Left lobe of liver (tissue), 2 donors: Measurements from ENCODE around the gene CSGALNACT2. TPM values are rescaled to one million over a fixed set of nuclear protein-coding genes. Genes with fewer than 3 reads are reported as not detected.
A peak's percentile ranks its signal among the peaks of the same experiment; 100 is the strongest.
"Not testable (repeated sequence)": the region's sequence is repeated elsewhere in the genome, so short reads cannot be mapped to it uniquely, and the experiment has no call there.

ENCODE experiments used
- ATAC-seq: fragments of 200-7000 bp; cut with Tn5 transposase; one replicate; pipeline ENCODE4 v1.9.1; 2020; ENCODE audit warnings: mild to moderate bottlenecking, moderate library complexity
- DNase-seq: peaks from one replicate; pipeline ENCODE4 v3.0.0-alpha.2; 2020; ENCODE audit warnings: low spot score
- total RNA-seq: library from RNA; stranded (reverse); gene quantifications from one replicate; pipeline ENCODE4 v1.2.1, GENCODE V29; 2021
- donor health status: DM: no; HTN: no; CAD: no; lungs with moderate emphysema.
- donor health status: DM: no; HTN: yes; CAD: no.

The CSGALNACT2 gene, protein sequence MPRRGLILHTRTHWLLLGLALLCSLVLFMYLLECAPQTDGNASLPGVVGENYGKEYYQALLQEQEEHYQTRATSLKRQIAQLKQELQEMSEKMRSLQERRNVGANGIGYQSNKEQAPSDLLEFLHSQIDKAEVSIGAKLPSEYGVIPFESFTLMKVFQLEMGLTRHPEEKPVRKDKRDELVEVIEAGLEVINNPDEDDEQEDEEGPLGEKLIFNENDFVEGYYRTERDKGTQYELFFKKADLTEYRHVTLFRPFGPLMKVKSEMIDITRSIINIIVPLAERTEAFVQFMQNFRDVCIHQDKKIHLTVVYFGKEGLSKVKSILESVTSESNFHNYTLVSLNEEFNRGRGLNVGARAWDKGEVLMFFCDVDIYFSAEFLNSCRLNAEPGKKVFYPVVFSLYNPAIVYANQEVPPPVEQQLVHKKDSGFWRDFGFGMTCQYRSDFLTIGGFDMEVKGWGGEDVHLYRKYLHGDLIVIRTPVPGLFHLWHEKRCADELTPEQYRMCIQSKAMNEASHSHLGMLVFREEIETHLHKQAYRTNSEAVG
- total RNA-seq = 5.5 TPM

DNA sequence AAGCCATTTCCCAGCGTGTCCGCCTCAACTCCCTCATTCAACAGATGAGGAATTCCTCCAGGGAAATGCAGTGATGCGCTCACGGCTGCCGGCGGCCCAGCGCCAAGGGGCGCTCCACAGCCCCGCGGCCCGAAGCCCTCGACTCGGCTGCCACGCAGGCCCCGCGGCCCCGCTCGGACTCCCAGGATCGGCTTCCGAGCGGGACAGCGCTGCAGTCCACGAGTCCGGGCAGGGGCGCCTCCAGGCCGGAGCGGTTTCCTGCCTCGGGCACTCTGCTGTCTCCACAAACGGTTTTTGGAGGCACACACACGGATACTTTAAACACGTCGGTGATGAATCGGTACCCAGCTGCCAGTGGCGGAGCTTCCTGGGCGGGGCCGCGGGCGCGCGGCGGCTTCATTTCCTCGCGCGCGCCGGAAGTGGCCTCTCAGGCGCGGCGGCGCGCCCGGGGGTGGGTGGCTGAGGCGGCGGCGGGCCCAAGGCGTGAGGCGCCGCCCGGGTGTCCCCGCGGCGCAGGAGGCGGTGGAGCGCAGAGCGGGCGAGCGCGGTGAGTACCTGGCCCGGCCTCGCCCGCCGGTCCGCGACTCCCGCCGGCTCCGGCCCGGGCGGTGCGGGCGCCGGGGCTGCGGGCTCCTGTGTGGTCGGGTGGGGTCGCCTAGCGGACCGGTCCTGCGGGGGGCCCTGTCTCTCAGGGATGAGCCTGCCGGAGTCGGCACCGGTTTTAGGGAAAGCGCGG, at the start of gene CSGALNACT2:
CSGALNACT2 (plus strand) TSS at position 425 of the 736 bp plus-strand sequence. CDS start 16,705 bp downstream, outside the sequence.
- DNase-seq (peak; percentile 87), ATAC-seq (peak; percentile 97)

DNA sequence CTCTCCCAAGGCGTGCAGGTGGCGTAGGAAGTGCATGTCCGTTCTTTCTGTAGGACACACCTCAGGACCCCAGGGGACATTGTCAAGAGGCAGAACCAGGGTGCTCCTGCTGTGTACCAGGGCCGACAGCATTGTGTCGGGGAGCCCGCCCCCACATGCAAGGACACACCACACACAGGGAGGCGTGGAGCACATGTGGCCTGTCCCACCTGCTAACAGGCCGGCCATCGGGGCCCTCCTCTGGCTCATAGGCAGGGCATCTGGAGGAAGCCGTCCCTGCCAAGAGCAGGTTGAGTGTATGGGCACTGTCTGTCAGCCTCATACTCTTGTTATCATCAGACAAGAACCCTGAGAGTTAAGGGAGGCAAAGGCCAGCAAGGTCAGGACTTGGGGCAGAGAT, 48.7 kb upstream of the CSGALNACT2 start:
- DNase-seq (no peak), ATAC-seq (no peak)

DNA sequence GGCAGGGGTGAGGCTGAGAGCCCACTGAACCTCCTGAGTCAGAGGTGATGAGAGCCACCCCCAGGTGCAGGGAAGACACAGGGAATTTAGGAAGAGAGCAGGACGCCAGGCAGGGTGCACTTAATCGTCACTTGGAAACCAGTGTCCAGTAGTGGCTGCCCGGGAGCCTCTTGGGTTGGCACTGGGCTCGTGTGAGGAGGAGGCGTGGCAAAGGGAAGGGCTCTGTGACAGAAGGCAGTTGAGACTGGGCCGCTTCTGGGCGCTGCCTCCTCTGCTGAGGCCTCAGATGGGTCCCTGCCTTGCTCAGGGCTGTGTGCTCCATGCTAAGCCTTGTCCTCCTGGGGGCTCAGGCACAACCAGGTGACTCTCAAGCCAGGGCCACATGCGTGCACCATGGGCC, 48.1 kb upstream of the CSGALNACT2 start:
- ATAC-seq = no peak

DNA sequence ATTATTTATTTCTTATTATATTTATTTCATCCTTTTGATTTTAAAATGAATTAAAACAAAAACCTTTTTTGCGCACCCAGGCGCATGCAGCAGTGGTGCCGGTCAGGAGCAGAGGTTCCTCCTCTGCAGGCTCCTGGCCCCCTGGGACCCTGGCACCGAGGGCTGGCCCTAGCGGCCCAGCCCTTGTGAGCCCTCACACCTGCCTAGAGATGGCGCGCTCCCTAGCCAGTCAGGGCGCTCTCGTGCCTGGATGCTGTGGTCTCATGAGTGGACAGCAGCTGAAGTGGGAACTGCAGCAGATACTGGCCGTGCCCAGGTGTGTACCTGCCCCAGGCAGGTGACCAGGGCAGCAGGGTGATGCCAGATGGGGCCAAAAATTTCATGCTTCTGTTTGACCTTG, 47.6 kb upstream of the CSGALNACT2 start:
- DNase-seq (no peak), ATAC-seq (no peak)

More for the DNA sequence above, 48.1 kb upstream of the CSGALNACT2 start:
- no peak for DNase-seq

DNA sequence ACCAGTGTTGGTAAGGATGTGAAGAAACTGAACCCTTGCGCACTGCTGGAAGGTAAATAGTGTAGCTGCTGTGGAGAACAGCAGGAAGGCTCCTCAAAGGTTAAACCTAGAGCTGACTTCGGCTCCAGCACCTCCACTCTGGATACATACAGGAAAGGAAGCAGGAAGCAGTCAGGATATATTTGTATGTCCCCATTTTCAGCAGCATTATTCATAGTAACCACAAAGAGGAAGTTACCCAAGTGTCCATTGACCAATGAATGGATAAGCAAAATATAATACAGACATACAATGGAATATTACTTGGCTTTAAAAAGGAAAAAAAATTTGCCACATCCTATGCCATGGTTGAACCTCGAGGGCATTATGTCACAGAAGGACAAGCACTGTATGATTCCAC, 46.4 kb upstream of the CSGALNACT2 start:
- ATAC-seq (no peak), DNase-seq (no peak)

DNA sequence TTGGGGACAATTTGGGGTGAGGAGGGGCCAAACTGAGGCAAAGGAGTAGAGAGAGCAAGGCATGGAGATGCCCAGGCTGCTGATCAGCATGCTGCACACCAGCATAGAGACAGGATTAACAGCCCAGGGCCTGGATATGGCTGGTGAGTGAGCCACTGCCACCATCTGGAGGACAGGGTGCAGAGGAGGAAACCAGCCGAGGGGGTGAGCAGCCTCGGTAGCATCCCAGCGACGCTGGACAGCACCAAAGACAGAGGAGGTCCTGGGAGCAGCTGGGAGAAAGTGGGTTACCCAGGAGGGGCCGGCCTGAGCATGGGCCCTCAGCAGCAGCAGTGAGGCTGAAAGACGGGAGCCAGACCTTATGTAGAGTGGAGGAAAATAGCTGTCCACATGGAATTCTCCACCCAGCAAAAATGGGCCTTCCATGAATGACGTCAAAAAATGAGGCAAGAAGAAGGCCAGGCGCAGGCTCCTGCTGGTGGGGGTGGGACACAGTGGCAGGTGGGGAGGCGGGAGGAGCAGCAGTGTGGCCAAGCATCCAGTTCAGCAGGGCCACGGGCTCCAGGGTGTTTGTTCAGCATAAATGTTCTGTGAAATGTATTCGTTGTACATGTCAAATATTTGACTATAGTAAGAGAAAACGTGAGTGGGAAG, 44.7 kb upstream of the CSGALNACT2 start:
- DNase-seq (no peak), ATAC-seq (peak; percentile 73)

DNA sequence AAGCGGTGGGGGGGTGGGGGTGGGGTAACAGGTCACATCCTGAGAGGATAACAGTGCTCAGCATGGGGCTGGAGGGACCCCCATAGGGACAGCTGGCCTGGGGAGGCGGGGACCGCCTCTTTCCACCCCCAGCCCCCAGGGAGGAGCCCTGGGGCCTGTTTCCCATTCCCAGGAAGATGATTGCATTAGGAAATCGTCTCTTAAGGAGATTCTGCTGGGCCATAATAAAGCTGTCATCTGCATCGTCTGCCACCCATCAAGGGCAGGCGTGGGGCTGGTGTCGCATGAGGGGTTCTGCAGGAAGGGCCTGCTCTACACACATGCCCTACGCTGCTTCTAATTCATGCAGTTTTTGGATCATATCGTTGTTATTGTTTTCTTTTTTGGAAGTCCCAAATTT, 44.2 kb upstream of the CSGALNACT2 start:
- no peak for DNase-seq
- no peak for ATAC-seq

DNA sequence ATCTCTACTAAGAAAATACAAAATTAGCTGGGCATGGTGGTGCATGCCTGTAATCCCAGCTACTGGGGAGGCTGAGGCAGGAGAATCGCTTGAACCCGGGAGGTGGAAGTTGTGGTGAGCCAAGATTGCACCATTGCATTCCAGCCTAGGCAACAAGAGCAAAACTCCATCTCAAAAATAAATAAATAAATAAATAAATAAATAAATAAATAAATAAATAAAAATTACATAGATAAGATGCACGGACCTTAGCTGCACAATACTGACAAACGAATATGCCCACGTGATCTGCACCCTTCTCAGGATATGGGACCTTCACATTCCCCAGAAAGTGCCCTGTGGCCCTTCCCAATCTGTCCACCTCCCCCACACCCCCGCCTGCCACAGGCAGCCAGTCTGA, 38.9 kb upstream of the CSGALNACT2 start:
- DNase-seq, ATAC-seq: not testable (repeated sequence)

DNA sequence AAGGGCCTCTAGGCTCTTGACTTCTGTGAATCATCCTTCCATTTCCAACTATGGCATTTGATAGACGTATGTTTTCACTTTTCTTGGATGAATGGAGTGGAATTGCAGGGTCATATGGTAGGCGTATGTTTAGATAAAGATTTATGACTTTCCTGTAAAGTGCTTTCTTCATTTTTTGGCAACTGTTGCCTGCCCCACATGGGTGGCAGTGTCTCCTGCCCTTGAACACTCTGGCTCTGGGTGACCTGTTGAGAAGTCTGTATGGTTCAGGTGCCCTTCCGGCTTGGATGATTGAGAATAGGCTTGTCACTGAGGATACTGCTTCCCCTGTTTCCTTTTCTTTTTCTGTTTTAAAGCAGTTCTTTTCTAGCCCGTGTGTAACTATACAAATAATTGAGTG, 38.3 kb upstream of the CSGALNACT2 start:
- DNase-seq (no peak), ATAC-seq (no peak)

DNA sequence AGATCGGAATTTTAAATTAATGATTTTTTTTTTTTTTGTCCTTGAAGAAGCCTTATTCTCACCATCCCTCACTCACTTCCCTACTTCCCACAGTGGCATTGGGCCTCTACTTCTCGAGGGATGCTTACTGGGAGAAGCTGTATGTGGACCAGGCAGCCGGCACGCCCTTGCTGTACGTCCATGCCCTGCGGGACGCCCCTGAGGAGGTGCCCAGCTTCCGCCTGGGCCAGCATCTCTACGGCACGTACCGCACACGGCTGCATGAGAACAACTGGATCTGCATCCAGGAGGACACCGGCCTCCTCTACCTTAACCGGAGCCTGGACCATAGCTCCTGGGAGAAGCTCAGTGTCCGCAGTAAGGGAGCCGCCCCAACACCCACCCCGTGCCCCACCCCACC, 37.9 kb upstream of the CSGALNACT2 start:
- ATAC-seq (no peak), DNase-seq (no peak)

DNA sequence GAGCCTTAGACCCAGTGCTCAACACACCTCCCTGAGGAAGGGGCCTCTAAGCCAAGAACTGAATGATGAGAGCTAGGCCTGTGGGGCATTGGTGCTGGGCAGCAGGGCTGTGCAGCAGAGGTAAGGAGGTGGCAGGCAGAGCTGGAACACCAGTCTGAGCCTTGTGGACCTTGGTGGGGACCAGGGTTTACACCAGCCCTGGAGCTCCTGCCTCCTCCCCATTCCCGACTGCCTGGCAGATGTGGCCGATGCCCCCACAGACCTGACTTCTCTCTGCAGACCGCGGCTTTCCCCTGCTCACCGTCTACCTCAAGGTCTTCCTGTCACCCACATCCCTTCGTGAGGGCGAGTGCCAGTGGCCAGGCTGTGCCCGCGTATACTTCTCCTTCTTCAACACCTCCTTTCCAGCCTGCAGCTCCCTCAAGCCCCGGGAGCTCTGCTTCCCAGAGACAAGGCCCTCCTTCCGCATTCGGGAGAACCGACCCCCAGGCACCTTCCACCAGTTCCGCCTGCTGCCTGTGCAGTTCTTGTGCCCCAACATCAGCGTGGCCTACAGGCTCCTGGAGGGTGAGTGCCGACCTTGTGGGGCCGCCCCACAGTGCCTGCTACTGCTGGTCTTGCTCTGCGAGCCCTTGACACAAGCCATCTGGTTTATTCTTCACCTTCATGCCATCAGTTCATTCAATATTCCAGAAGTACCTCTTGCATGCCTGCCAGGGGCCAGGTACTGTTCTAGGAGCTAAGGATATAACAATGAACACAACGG, 36.0 kb upstream of the CSGALNACT2 start:
- ATAC-seq (no peak), DNase-seq (no peak)

DNA sequence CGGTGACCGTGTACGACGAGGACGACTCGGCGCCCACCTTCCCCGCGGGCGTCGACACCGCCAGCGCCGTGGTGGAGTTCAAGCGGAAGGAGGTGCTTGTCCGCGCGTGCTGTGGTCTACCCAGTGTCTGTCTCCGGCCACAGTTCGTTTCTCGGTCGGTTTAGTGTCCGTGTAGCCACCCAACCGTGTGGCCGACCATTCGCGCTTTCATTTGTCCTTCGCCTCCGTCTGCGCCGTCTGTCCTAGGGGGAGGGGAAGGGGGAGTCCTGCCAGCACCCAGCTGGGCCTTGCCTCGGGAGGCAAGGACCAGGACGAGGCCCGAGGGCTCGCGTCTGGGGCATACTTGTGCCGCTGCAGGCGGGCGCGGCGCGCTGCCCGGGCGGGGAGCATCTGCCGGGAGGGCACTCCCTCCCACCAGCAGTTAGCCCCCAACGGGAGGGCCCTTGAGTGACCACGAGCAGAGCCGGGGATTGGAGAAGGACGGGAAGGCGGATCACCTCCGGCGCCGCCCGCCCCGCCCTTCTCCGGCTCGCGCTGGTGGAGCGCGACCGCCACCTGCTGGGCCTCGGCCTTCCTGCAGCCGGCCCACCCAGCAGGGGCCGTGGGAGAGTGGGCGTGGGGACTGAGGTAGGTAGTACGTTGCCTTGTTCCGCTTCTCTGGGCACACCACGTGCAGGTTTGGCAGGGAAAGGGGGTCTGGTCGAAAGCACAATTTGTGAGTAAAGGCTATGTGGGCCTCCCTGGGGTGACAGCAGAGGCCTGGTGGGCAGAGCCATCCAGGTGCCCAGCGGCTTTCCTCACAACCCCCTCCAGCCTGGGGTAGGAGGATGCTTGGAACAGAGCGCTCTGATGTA, 32.9 kb upstream of the CSGALNACT2 start:
- peak; percentile 98 for ATAC-seq
- peak; percentile 73 for DNase-seq

DNA sequence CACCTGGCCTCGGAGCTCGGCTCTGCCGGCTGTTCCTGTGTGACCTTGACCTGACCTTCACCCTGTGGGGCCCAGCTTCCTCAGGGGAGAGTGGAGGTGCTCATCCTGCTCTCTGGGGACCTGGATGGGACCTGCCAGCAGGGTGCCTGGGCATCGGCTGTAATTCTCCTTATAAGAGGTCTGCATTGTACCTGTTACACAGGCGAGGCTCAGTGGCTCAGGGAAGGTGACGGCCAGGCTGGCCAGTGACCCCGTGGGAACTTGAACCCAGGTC, 32.4 kb upstream of the CSGALNACT2 start:
- no peak for ATAC-seq
- no peak for DNase-seq

DNA sequence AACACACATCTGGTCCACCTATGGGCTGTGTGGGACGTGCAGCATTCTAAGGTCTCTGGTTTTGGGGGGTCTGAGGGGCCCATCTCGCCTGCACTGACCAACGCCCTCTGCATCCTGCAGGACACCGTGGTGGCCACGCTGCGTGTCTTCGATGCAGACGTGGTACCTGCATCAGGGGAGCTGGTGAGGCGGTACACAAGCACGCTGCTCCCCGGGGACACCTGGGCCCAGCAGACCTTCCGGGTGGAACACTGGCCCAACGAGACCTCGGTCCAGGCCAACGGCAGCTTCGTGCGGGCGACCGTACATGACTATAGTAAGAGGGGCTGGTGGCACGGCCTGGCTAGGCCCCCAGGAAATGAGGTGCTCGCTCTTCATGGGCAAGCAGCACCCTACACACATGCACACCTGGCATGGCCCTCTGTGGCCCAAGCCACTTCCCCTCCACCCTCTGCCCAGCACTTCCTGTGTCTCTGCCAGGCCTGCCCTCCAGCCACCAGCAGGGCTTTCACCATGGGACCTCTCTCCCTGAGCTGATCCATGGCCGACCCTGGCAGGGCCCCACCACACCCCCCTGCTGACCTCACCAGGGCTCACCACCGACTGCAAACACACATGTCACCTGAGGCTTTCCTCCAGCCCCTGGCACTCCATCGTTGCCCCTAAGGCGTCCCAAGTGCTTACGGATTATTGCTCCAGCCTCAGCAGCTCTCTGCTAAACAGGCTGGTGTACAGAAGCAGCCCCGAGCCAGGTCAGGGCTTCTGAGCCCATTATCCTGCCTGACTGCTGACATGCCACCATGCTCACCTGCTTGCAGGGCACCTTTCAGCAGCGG, 31.8 kb upstream of the CSGALNACT2 start:
- ATAC-seq = no peak
- DNase-seq = no peak

DNA sequence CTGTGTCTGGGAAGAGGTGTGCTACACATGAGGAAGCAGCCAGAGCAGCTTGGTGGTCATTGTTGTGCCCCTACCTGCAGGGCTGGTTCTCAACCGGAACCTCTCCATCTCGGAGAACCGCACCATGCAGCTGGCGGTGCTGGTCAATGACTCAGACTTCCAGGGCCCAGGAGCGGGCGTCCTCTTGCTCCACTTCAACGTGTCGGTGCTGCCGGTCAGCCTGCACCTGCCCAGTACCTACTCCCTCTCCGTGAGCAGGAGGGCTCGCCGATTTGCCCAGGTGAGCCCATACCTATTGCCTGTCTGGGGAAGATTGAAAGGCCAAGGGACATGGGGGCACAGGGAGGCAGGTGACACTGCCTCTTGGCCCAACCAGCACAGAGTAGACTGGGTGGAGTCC, 29.3 kb upstream of the CSGALNACT2 start:
- DNase-seq (no peak), ATAC-seq (no peak)

DNA sequence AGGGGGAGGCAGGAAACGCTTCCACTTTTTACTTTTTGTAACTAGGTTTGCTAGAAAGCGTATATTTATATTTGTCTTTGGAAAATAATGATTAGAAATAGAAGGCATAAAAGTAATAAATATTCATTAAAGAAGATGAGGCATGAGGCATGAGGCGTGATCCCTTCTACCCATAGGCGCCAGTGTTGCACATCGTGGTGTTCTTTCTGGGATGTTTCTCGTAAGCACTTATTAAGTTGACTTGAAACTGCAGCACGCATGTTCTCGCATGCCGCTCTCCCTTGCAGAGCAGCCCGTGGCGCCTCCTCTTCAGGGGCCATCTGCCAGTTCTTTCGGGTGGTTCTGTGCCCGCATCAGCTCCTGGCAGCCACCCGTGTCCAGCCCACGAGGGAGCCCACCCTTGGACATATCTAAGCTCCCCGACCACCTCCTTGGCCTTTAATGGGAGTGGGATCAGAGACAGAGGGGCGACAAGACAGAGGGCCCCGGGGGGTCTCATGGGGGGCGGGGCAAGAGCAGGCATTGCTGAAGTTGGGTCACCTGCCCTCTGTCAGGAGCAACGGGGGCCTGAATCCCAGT, 28.5 kb upstream of the CSGALNACT2 start:
- ATAC-seq (no peak), DNase-seq (no peak)

DNA sequence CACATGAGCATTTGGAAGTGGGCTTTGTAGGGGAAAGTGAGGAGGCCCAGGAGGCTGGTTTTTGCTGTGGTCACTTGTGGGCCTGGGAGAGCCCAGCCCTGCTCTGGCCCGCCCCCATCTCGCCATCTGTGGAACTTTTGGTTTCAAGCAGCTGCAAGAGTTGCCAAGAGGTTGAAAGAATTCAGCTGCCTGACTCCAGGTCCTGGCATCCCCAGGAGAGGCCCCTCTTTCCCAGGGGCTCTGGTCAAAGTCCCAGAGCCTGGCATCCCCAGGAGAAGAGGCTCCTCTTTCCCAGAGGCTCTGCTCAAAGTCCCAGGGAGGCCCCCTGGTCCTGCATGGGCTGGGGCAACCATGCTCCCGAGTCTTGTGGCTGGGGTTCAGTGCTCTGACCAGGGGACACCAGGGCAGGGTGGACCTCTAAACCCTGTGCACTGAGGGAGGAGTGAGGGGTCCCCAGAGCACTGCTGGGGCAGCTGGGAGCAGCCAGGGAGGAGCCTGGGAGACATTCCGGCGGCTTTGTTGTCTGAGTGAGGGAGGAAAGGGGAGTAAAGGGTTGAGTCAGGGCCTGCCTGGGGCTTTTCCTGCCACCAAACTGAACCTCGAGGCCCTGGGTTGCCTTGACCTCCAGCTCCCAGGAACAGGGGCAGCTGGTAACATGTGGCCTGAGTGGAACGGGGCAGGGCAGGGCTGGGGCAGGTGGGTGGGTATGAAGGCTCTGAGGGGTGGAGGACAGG, 27.7 kb upstream of the CSGALNACT2 start:
- no peak for DNase-seq
- no peak for ATAC-seq

DNA sequence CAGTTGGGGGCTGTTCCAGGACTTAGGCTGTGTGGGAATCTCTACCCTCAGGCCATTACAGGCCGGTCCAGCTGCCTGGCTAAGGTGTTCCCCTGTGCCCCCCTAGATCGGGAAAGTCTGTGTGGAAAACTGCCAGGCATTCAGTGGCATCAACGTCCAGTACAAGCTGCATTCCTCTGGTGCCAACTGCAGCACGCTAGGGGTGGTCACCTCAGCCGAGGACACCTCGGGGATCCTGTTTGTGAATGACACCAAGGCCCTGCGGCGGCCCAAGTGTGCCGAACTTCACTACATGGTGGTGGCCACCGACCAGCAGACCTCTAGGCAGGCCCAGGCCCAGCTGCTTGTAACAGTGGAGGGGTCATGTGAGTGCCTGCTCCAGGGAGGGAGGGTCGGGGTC, 27.1 kb upstream of the CSGALNACT2 start:
- DNase-seq = no peak
- ATAC-seq = no peak
